Esophagus muscularis mucosa (tissue), 3 donors: Measurements from ENCODE around the gene NLK.

ENCODE experiments used
- POLR2A ChIP-seq: fragments of 450-650 bp; IDR thresholded peaks from one replicate; pipeline ENCODE4 v1.6.1; 2017; ENCODE audit warnings: antibody characterized with exemption, moderate library complexity, mild to moderate bottlenecking, low read depth
- TF ChIP-seq, protein P1 (sequence below), 3 experiments: fragments of 200-600 bp in 2 of 3; fragments of 450-650 bp in 1 of 3; sonication (generic) in 2 of 3; IDR thresholded peaks; one replicate each; pipeline ENCODE4 v1.5.1; 2017 to 2019; ENCODE audit warnings: antibody characterized with exemption in 3 of 3, mild to moderate bottlenecking in 2 of 3, moderate library complexity in 1 of 3

DNA sequence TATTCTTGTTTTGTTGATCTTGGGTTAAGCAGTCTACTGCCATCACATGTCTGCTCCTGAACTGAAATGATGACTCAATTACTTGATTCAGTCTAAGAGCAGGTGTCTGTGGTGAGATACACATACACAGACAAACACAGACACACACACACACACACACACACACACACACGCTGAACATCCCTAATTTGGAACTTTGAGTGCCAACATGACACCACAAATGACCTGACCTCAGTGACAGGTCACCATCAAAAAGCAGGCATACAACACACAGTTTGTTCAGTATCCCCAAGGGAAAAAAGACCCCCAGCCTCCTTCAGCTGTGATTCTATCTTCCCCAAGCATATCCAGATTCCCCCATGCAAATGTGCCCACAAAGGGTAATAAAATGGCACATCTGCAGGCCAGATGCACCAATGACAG is 146.4 kb downstream of the NLK start:
- TF ChIP-seq, protein P1, sequence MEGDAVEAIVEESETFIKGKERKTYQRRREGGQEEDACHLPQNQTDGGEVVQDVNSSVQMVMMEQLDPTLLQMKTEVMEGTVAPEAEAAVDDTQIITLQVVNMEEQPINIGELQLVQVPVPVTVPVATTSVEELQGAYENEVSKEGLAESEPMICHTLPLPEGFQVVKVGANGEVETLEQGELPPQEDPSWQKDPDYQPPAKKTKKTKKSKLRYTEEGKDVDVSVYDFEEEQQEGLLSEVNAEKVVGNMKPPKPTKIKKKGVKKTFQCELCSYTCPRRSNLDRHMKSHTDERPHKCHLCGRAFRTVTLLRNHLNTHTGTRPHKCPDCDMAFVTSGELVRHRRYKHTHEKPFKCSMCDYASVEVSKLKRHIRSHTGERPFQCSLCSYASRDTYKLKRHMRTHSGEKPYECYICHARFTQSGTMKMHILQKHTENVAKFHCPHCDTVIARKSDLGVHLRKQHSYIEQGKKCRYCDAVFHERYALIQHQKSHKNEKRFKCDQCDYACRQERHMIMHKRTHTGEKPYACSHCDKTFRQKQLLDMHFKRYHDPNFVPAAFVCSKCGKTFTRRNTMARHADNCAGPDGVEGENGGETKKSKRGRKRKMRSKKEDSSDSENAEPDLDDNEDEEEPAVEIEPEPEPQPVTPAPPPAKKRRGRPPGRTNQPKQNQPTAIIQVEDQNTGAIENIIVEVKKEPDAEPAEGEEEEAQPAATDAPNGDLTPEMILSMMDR (IDR thresholded peaks at IDR 0.05), result no peak
- TF ChIP-seq POLR2A, result no peak
